HEK293 (cell line): Measurements from ENCODE around the gene SLC32A1.
A peak's percentile ranks its signal among the peaks of the same experiment; 100 is the strongest.

Source experiments
- CTCF ChIA-PET: fragments of 350-600 bp; formaldehyde crosslinking; extraction: SDS; loops from one replicate; lab custom pipeline; 2021; ENCODE audit warnings: antibody characterized with exemption; lab: Yijun Ruan, JAX
- POLR2A ChIA-PET: fragments of 300-600 bp; formaldehyde crosslinking; extraction: SDS; loops from one replicate; lab custom pipeline; 2020; ENCODE audit warnings: antibody characterized with exemption, inconsistent platforms; lab: Yijun Ruan, JAX
- H3K27ac ChIP-seq: fragments of 200-500 bp; sonication (Bioruptor generic); 2 replicates; pipeline ENCODE4 v1.5.1; 2014; ENCODE audit warnings: low read depth, low read length, control low read depth, inconsistent platforms; ENCODE audit errors: extremely low read depth
- H3K36me3 ChIP-seq, 2 experiments: fragments of 200-500 bp in 1 of 2; sonication (Bioruptor generic) in 1 of 2; 1 replicate in 1 of 2; 2 replicates in 1 of 2; pipeline ENCODE4 v1.5.1; 2014 to 2017; ENCODE audit warnings: inconsistent platforms in 2 of 2, low read length in 2 of 2; ENCODE audit not compliant: control insufficient read depth in 2 of 2, insufficient read depth in 1 of 2
- H3K4me1 ChIP-seq: fragments of 200-500 bp; sonication (Bioruptor generic); 2 replicates; pipeline ENCODE4 v1.5.1; 2014; ENCODE audit warnings: mild to moderate bottlenecking, low read length, inconsistent platforms; ENCODE audit not compliant: control insufficient read depth, insufficient read depth
- H3K4me3 ChIP-seq: 2 replicates; pipeline ENCODE4 v1.5.1; 2011; ENCODE audit warnings: low read depth, mild to moderate bottlenecking, control low read depth, low read length, moderate library complexity
- H3K9me3 ChIP-seq: fragments of 200-500 bp; sonication (Bioruptor generic); 2 replicates; pipeline ENCODE4 v1.5.1; 2014; ENCODE audit warnings: low read depth, low read length, inconsistent platforms; ENCODE audit not compliant: control insufficient read depth, insufficient read depth
- ATF2 ChIP-seq: fragments of 450-650 bp; formaldehyde crosslinking; IDR thresholded peaks from 2 replicates; pipeline ENCODE4 v1.5.1; 2016; ENCODE audit warnings: missing biosample characterization, missing genetic modification characterization, low read depth
- BCL11A ChIP-seq: fragments of 450-650 bp; formaldehyde crosslinking; IDR thresholded peaks from 2 replicates; pipeline ENCODE4 v1.5.1; 2016; ENCODE audit warnings: low read depth, missing biosample characterization, missing genetic modification characterization
- HOXD13 ChIP-seq: sonication (generic); formaldehyde crosslinking; IDR thresholded peaks from 2 replicates; pipeline ENCODE4 v1.8.0; 2022; ENCODE audit warnings: missing genetic modification reagents, borderline replicate concordance
- SP7 ChIP-seq: fragments of 450-650 bp; formaldehyde crosslinking; IDR thresholded peaks from 2 replicates; pipeline ENCODE4 v1.5.1; 2016; ENCODE audit warnings: missing biosample characterization, missing genetic modification characterization
- ZBTB49 ChIP-seq: fragments of 450-650 bp; formaldehyde crosslinking; IDR thresholded peaks from 2 replicates; pipeline ENCODE4 v1.5.1; 2016; ENCODE audit warnings: missing biosample characterization, missing genetic modification characterization, low read depth
- ZBTB7A ChIP-seq: fragments of 450-650 bp; formaldehyde crosslinking; IDR thresholded peaks from 2 replicates; pipeline ENCODE4 v1.5.1; 2016; ENCODE audit warnings: low read depth, missing biosample characterization, missing genetic modification characterization
- ZEB2 ChIP-seq: fragments of 450-650 bp; formaldehyde crosslinking; IDR thresholded peaks from 2 replicates; pipeline ENCODE4 v1.5.1; 2016; ENCODE audit warnings: missing biosample characterization, missing genetic modification characterization
- ZFP37 ChIP-seq: fragments of 450-650 bp; formaldehyde crosslinking; IDR thresholded peaks from 2 replicates; pipeline ENCODE4 v1.5.1; 2016; ENCODE audit warnings: missing biosample characterization, missing genetic modification characterization
- ZNF16 ChIP-seq: fragments of 450-650 bp; formaldehyde crosslinking; IDR thresholded peaks from 2 replicates; pipeline ENCODE4 v1.5.1; 2016; ENCODE audit warnings: low read depth, missing biosample characterization, missing genetic modification characterization
- ZNF202 ChIP-seq: fragments of 450-650 bp; formaldehyde crosslinking; IDR thresholded peaks from 2 replicates; pipeline ENCODE4 v1.5.1; 2016; ENCODE audit warnings: missing biosample characterization, missing genetic modification characterization, borderline replicate concordance
- ZNF335 ChIP-seq: fragments of 450-650 bp; formaldehyde crosslinking; conservative IDR thresholded peaks from 2 replicates; pipeline ENCODE4 v1.5.1; 2016; ENCODE audit warnings: missing biosample characterization, missing genetic modification characterization
- ZNF473 ChIP-seq: fragments of 450-650 bp; formaldehyde crosslinking; IDR thresholded peaks from 2 replicates; pipeline ENCODE4 v1.5.1; 2017; ENCODE audit warnings: missing biosample characterization, missing genetic modification characterization
- ZNF677 ChIP-seq: fragments of 450-650 bp; IDR thresholded peaks from 2 replicates; pipeline ENCODE4 v1.5.0; 2018; ENCODE audit warnings: missing biosample characterization, mild to moderate bottlenecking, missing genetic modification characterization, moderate library complexity
- ZSCAN23 ChIP-seq: fragments of 450-650 bp; formaldehyde crosslinking; IDR thresholded peaks from 2 replicates; pipeline ENCODE4 v1.5.1; 2016; ENCODE audit warnings: missing biosample characterization, missing genetic modification characterization
- TF ChIP-seq, protein P1 (sequence below): fragments of 450-650 bp; formaldehyde crosslinking; IDR thresholded peaks from 2 replicates; pipeline ENCODE4 v1.5.1; 2016; ENCODE audit warnings: missing biosample characterization, missing genetic modification characterization
- TF ChIP-seq, protein P2 (sequence below): fragments of 450-650 bp; formaldehyde crosslinking; IDR thresholded peaks from 2 replicates; pipeline ENCODE4 v1.5.1; 2016; ENCODE audit warnings: missing biosample characterization, missing genetic modification characterization
- TF ChIP-seq, protein P3 (sequence below): fragments of 450-650 bp; formaldehyde crosslinking; IDR thresholded peaks from 2 replicates; pipeline ENCODE4 v1.5.1; 2016; ENCODE audit warnings: missing biosample characterization, missing genetic modification characterization
- TF ChIP-seq, protein P4 (sequence below): fragments of 450-650 bp; formaldehyde crosslinking; IDR thresholded peaks from 2 replicates; pipeline ENCODE4 v1.5.1; 2016; ENCODE audit warnings: missing biosample characterization, missing genetic modification characterization
- TF ChIP-seq, protein P5 (sequence below): fragments of 450-650 bp; formaldehyde crosslinking; IDR thresholded peaks from 2 replicates; pipeline ENCODE4 v1.5.1; 2016; ENCODE audit warnings: missing biosample characterization, missing genetic modification characterization

Gene SLC32A1

DNA sequence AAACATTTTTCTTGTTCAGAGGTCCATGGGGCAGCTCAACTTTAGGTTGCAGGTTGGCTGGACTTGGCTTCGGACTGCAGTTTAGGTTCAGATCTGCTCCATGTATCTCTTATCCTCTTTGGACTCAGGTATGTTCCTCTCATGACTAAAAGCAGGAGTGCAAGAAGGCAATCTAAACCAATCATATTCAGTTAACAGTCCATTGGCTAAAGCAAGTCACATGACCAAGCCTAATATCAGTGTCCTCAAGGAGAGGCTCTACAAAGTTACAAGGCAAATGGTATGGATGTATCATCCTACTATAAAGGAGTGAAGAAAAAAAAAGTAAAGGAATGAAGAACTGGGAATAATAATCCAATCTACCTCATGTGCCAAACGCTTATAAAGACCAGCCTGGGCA lies 21.5 kb downstream of the SLC32A1 start (continued):
- TF ChIP-seq, protein P1, sequence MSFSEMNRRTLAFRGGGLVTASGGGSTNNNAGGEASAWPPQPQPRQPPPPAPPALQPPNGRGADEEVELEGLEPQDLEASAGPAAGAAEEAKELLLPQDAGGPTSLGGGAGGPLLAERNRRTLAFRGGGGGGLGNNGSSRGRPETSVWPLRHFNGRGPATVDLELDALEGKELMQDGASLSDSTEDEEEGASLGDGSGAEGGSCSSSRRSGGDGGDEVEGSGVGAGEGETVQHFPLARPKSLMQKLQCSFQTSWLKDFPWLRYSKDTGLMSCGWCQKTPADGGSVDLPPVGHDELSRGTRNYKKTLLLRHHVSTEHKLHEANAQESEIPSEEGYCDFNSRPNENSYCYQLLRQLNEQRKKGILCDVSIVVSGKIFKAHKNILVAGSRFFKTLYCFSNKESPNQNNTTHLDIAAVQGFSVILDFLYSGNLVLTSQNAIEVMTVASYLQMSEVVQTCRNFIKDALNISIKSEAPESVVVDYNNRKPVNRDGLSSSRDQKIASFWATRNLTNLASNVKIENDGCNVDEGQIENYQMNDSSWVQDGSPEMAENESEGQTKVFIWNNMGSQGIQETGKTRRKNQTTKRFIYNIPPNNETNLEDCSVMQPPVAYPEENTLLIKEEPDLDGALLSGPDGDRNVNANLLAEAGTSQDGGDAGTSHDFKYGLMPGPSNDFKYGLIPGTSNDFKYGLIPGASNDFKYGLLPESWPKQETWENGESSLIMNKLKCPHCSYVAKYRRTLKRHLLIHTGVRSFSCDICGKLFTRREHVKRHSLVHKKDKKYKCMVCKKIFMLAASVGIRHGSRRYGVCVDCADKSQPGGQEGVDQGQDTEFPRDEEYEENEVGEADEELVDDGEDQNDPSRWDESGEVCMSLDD (tag by site-specific recombination) = no peak
- TF ChIP-seq ZSCAN23 (tag by site-specific recombination) (no peak), ZBTB49 (tag by site-specific recombination) (no peak), ZNF16 (tag by site-specific recombination) (no peak), HOXD13 (CRISPR knock-in tag) (no peak)
- TF ChIP-seq, protein P2, sequence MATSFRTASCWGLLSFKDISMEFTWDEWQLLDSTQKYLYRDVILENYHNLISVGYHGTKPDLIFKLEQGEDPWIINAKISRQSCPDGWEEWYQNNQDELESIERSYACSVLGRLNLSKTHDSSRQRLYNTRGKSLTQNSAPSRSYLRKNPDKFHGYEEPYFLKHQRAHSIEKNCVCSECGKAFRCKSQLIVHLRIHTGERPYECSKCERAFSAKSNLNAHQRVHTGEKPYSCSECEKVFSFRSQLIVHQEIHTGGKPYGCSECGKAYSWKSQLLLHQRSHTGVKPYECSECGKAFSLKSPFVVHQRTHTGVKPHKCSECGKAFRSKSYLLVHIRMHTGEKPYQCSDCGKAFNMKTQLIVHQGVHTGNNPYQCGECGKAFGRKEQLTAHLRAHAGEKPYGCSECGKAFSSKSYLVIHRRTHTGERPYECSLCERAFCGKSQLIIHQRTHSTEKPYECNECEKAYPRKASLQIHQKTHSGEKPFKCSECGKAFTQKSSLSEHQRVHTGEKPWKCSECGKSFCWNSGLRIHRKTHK = no peak
- TF ChIP-seq, all 188 proteins: peak for 0

GRCh38 chr20:38747495-38748096 lies 23.3 kb downstream of the SLC32A1 start:
- H3K9me3 ChIP-seq = no peaks in the 10 kb centered on the region
- ChIA-PET CTCF (interaction anchor here (1.1 to 8.3 kb wide), 6 partner anchors 15 to 114 kb away, joined by 3 to 116 read pairs (median 6); no protein-coding TSS in a partner anchor), POLR2A (interaction anchor here (0.6 to 0.9 kb wide), 2 partner anchors 178 to 304 kb away, joined by 3 read pairs; partner anchors contain the start of gene FAM83D)
- no peaks in the 10 kb centered on the region for H3K4me1 ChIP-seq
- peaks cover 0 to 10% of the 10 kb centered on the region in 2 experiments; a peak in 1 of 3 replicates for H3K36me3 ChIP-seq
- no peak overlapping the region for H3K27ac ChIP-seq
- peak overlapping the region; percentile 12 for H3K4me3 ChIP-seq
- TF ChIP-seq ZNF202 (tag by site-specific recombination) (no peak), ZNF473 (tag by site-specific recombination) (no peak), ZEB2 (tag by site-specific recombination) (no peak), ATF2 (tag by site-specific recombination) (no peak), ZBTB7A (tag by site-specific recombination) (no peak), ZFP37 (no peak), ZNF335 (tag by site-specific recombination) (peak; percentile 49; the same call in 1 of the 2 replicates), BCL11A (no peak), ZSCAN23 (tag by site-specific recombination) (no peak), ZNF677 (tag by site-specific recombination) (no peak), SP7 (tag by site-specific recombination) (no peak)
- TF ChIP-seq, protein P1 (tag by site-specific recombination) = no peak
- TF ChIP-seq, protein P3, sequence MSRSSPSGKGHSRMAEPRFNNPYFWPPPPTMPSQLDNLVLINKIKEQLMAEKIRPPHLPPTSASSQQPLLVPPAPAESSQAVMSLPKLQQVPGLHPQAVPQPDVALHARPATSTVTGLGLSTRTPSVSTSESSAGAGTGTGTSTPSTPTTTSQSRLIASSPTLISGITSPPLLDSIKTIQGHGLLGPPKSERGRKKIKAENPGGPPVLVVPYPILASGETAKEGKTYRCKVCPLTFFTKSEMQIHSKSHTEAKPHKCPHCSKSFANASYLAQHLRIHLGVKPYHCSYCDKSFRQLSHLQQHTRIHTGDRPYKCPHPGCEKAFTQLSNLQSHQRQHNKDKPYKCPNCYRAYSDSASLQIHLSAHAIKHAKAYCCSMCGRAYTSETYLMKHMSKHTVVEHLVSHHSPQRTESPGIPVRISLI (tag by site-specific recombination) = no peak
- TF ChIP-seq, protein P4, sequence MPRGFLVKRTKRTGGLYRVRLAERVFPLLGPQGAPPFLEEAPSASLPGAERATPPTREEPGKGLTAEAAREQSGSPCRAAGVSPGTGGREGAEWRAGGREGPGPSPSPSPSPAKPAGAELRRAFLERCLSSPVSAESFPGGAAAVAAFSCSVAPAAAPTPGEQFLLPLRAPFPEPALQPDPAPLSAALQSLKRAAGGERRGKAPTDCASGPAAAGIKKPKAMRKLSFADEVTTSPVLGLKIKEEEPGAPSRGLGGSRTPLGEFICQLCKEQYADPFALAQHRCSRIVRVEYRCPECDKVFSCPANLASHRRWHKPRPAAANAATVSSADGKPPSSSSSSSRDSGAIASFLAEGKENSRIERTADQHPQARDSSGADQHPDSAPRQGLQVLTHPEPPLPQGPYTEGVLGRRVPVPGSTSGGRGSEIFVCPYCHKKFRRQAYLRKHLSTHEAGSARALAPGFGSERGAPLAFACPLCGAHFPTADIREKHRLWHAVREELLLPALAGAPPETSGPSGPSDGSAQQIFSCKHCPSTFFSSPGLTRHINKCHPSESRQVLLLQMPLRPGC (tag by site-specific recombination) = no peak
- TF ChIP-seq, protein P5, sequence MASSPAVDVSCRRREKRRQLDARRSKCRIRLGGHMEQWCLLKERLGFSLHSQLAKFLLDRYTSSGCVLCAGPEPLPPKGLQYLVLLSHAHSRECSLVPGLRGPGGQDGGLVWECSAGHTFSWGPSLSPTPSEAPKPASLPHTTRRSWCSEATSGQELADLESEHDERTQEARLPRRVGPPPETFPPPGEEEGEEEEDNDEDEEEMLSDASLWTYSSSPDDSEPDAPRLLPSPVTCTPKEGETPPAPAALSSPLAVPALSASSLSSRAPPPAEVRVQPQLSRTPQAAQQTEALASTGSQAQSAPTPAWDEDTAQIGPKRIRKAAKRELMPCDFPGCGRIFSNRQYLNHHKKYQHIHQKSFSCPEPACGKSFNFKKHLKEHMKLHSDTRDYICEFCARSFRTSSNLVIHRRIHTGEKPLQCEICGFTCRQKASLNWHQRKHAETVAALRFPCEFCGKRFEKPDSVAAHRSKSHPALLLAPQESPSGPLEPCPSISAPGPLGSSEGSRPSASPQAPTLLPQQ = peak; percentile 79
